HCT116 (cell line): ENCODE measurements around the gene IL22RA1. TPM values are rescaled to one million over a fixed set of nuclear protein-coding genes. Genes with fewer than 3 reads are reported as not detected.

Experiments used
- ATAC-seq: fragments of 200-7000 bp; cut with Tn5 transposase; 2 replicates; pipeline ENCODE4 v1.9.1; 2020; ENCODE audit warnings: mild to moderate bottlenecking, moderate library complexity
- BruUV-seq: library from RNA; stranded (reverse); fragments of 400-500 nt; replicated peaks from 2 replicates; lab custom pipeline; 2021; lab: Mats Ljungman, UMichigan
- CTCF ChIA-PET: fragments of 300-600 bp; sonication (Branson Sonifier 250); formaldehyde crosslinking; loops from one replicate; lab custom pipeline; 2021; ENCODE audit warnings: antibody characterized with exemption; lab: Charles Lee
- POLR2A ChIA-PET: fragments of 300-600, 350-600 bp; sonication (Branson Sonifier 250); formaldehyde crosslinking; loops from one replicate; lab custom pipeline; 2021; ENCODE audit warnings: antibody characterized with exemption; lab: Charles Lee
- RAD21 ChIA-PET, 2 experiments: fragments of 300-600 bp; sonication (Branson Sonifier 250); formaldehyde crosslinking; loops; one replicate each; lab custom pipeline; 2023; ENCODE audit warnings: low total read pairs in 2 of 2; ENCODE audit not compliant: uncharacterized antibody in 2 of 2, unreplicated experiment in 2 of 2, low non-redundant PET in 1 of 2; lab: Charles Lee
- DNase-seq: peaks from one replicate; pipeline ENCODE4 v3.0.0-alpha.2; 2010; ENCODE audit warnings: low read depth, low spot score
- H2AFZ ChIP-seq: fragments of 200-600 bp; shearing (Covaris generic), sonication (generic); 2 replicates; pipeline ENCODE4 v1.6.1; 2017; ENCODE audit warnings: low read depth, mixed run types, mixed read lengths, antibody characterized with exemption, low read length; ENCODE audit not compliant: poor library complexity, severe bottlenecking
- H3K27ac ChIP-seq: 2 replicates; pipeline ENCODE4 v1.5.1; 2012; ENCODE audit warnings: low read depth, low read length
- H3K27me3 ChIP-seq: fragments of 200-600 bp; sonication (generic); 2 replicates; pipeline ENCODE4 v1.6.1; 2016; ENCODE audit warnings: mixed run types, low read length, mixed read lengths; ENCODE audit not compliant: insufficient read depth
- H3K36me3 ChIP-seq, 2 experiments: fragments of 200-500 bp in 1 of 2; fragments of 200-600 bp in 1 of 2; sonication (Bioruptor generic) in 1 of 2; sonication (generic) in 1 of 2; 2 replicates each; pipeline versions ENCODE4 v1.5.1 to v1.6.1; 2014 to 2016; ENCODE audit warnings: low read length in 2 of 2, inconsistent platforms in 1 of 2, mixed read lengths in 1 of 2, mixed run types in 1 of 2; ENCODE audit not compliant: insufficient read depth in 2 of 2, control insufficient read depth in 1 of 2
- H3K4me1 ChIP-seq, 2 experiments: fragments of 200-600 bp in 1 of 2; sonication (generic) in 1 of 2; 2 replicates each; pipeline versions ENCODE4 v1.5.1 to v1.6.1; 2012 to 2017; ENCODE audit warnings: low read length in 2 of 2, inconsistent platforms in 1 of 2, mild to moderate bottlenecking in 1 of 2, mixed read lengths in 1 of 2, mixed run types in 1 of 2, moderate library complexity in 1 of 2; ENCODE audit not compliant: insufficient read depth in 2 of 2, control insufficient read depth in 1 of 2
- H3K4me2 ChIP-seq: fragments of 200-600 bp; sonication (generic); 2 replicates; pipeline ENCODE4 v1.6.1; 2017; ENCODE audit warnings: mixed run types, low read length, mixed read lengths
- H3K4me3 ChIP-seq, 2 experiments: fragments of 200-600 bp in 1 of 2; sonication (generic) in 1 of 2; replicated peaks in 1 of 2; 2 replicates each; pipeline ENCODE4 v1.5.1; 2011 to 2016; ENCODE audit warnings: low read length in 2 of 2, control low read depth in 1 of 2, low read depth in 1 of 2, mild to moderate bottlenecking in 1 of 2, mixed read lengths in 1 of 2, mixed run types in 1 of 2
- H3K79me2 ChIP-seq: fragments of 200-600 bp; sonication (generic); 2 replicates; pipeline ENCODE4 v1.6.1; 2017; ENCODE audit warnings: mild to moderate bottlenecking, mixed run types, low read length, moderate library complexity, mixed read lengths; ENCODE audit not compliant: insufficient read depth
- H3K9ac ChIP-seq: fragments of 200-600 bp; sonication (generic); 2 replicates; pipeline ENCODE4 v1.6.1; 2016; ENCODE audit warnings: low read length, mixed read lengths
- H3K9me2 ChIP-seq: fragments of 200-600 bp; sonication (generic), shearing (Covaris generic); 2 replicates; pipeline ENCODE4 v1.6.1; 2017; ENCODE audit warnings: mixed run types, mild to moderate bottlenecking, moderate library complexity; ENCODE audit not compliant: insufficient read depth
- H3K9me3 ChIP-seq, 2 experiments: fragments of 200-500 bp in 1 of 2; fragments of 200-600 bp in 1 of 2; sonication (Bioruptor generic) in 1 of 2; sonication (generic) in 1 of 2; 2 replicates each; pipeline ENCODE4 v1.6.1; 2014 to 2017; ENCODE audit warnings: low read length in 2 of 2, mixed read lengths in 2 of 2, inconsistent platforms in 1 of 2, low read depth in 1 of 2, mild to moderate bottlenecking in 1 of 2, mixed run types in 1 of 2, moderate library complexity in 1 of 2; ENCODE audit not compliant: control insufficient read depth in 1 of 2, insufficient read depth in 1 of 2
- H4K20me1 ChIP-seq: fragments of 200-600 bp; sonication (generic), shearing (Covaris generic); 2 replicates; pipeline ENCODE4 v1.6.1; 2017; ENCODE audit warnings: mixed run types, mild to moderate bottlenecking, moderate library complexity; ENCODE audit not compliant: insufficient read depth
- FOSL1 ChIP-seq: IDR thresholded peaks from 2 replicates; pipeline ENCODE4 v1.6.1; 2012; ENCODE audit warnings: low read depth
- JUND ChIP-seq: IDR thresholded peaks from 2 replicates; pipeline ENCODE4 v1.6.1; 2012
- POLR2A ChIP-seq: IDR thresholded peaks from 2 replicates; pipeline ENCODE4 v1.7.0; 2011; ENCODE audit warnings: borderline replicate concordance; ENCODE audit not compliant: insufficient read depth, insufficient read length; ENCODE audit errors: extremely low read depth
- SRF ChIP-seq: IDR thresholded peaks from 2 replicates; pipeline ENCODE4 v1.6.1; 2012; ENCODE audit warnings: low read depth
- YY1 ChIP-seq: IDR thresholded peaks from 2 replicates; pipeline ENCODE4 v1.6.1; 2011; ENCODE audit warnings: low read length, low read depth, moderate library complexity, mild to moderate bottlenecking; ENCODE audit not compliant: insufficient replicate concordance; ENCODE audit errors: extremely low read depth
- intact Hi-C: fragments of 100-400 bp; cut with micrococcal nuclease; formaldehyde crosslinking; loops from 2 replicates; pipeline ENCODE4 v1.10.0; 2022
- total RNA-seq: library from RNA; stranded (reverse); gene quantifications from one replicate; pipeline ENCODE4 v1.2.1, GENCODE V29; 2021; ENCODE audit not compliant: unreplicated experiment
- TF ChIP-seq, protein P1 (sequence below): IDR thresholded peaks from 2 replicates; pipeline ENCODE4 v1.6.1; 2012

IL22RA1 gene
- total RNA-seq, 1 experiment from 2014 or later = 2.1 TPM

DNA sequence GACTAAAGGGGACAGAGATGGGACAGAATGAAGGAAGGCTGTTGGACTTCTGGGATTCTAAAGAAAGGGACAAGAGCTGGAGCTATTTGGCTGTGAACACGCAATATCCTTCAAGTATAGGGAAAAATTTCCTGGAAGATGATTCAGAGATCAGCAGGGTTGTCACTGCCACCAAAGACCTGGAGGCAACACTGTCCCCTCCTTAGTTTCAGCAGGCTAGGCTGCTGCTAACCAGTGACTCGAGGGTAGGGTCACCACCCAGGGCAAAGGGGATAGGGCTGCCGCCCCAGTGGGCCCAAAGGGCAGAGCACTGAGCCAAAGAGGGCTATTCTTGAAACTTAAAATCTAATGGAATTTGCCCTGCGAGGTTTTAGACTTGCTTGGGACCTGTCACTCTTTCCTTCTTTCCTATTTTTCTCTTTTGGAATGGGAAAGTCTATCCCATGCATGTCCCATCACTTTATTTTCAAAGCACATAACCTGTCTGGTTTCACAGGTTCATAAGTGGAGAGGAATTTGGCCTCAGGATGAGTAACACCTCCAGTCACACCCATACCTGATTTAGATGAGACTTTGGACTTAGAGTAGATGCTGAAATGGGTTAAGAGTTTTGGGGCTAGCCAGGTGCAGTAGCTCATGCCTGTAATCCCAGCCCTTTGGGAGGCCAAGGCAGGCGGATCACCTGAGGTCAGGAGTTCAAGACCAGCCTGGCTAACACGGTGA, 32.3 kb upstream of the IL22RA1 start:
- H4K20me1 ChIP-seq = no peaks in the 10 kb centered on the region
- ATAC-seq (peak; percentile 70), DNase-seq (no peak)
- peaks cover 10 to 18% of the 10 kb centered on the region in 2 experiments for H3K4me1 ChIP-seq
- H3K4me3 ChIP-seq = peak overlapping the region in 1 of 2 experiments; percentile 12; a peak in 1 of 4 replicates
- no peaks in the 10 kb centered on the region for H3K27me3 ChIP-seq
- RAD21 ChIA-PET = no interaction called here
- no peak overlapping the region for H3K9ac ChIP-seq
- no peaks in the 10 kb centered on the region for H3K36me3 ChIP-seq
- POLR2A ChIA-PET = no interaction called here
- H3K9me3 ChIP-seq = no peaks in the 10 kb centered on the region
- 0 out of 2 replicates have a peak, but pooled peaks cover 9% of the 10 kb centered on the region for H3K79me2 ChIP-seq
- H3K9me2 ChIP-seq = no peaks in the 10 kb centered on the region
- peak overlapping the region; percentile 63 for H3K4me2 ChIP-seq
- CTCF ChIA-PET = interaction anchor here (0.6 to 2.2 kb wide), 2 partner anchors 12 to 25 kb away, joined by 3 to 5 read pairs; no protein-coding TSS in a partner anchor
- no TSS peak for BruUV-seq
- intact Hi-C loops = no loop called here
- no peak overlapping the region for H2AFZ ChIP-seq
- TF ChIP-seq JUND = 0 out of 2 replicates have a peak, but pooled peaks have one; percentile 23
- TF ChIP-seq, protein P1, sequence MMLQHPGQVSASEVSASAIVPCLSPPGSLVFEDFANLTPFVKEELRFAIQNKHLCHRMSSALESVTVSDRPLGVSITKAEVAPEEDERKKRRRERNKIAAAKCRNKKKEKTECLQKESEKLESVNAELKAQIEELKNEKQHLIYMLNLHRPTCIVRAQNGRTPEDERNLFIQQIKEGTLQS = no peak
- TF ChIP-seq SRF = no peak
- peak; percentile 40; the same call in 1 of the 2 replicates for TF ChIP-seq FOSL1
- TF ChIP-seq YY1 = no peak
- H3K27ac ChIP-seq = no peak overlapping the region

DNA sequence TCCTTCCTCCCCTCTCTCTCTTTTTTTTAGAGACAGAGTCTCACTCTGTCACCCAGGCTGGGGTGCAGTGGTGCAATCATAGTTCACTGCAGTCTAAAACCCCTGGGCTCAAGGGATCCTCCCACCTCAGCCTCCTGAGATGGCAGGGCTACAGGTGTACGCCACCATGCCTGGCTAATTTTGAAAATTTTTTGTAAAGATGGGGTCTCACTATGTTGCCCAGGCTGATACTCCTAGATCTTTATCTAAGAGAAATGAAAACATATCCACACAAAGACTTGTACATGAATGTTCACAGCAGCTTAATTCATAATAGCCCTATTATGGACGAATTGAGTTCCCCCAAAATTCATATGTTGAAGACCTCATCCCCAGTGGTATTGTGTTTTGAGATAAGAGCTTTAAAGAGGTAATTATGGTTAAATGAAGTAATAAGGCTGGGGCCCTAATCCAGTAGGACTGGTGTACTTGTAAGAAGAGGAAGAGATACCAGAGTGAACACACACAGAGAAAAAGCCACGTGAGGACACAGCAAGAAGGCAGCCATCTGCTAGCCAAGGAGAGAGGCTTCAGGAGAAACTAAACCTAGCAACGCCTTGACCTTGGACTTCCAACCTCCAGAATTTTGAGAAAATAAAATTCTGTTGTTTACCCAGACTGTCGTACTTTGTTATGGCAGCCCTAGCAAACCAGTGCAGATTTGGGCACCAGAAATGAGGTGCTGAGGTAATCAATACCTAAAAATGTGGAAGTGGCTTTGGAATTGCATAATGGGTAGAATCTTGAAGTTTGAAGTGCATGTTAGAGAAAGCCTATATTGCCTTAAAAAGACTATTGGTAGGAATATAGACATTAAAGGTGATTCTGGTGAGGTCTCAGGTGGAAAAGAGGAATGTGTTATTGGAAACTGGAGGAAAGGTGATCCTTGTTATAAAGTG, 31.0 kb upstream of the IL22RA1 start:
- RAD21 ChIA-PET = no interaction called here
- H3K4me2 ChIP-seq = no peak overlapping the region
- H3K9me3 ChIP-seq = no peaks in the 10 kb centered on the region
- H3K4me1 ChIP-seq = peaks cover 10 to 18% of the 10 kb centered on the region in 2 experiments
- H3K9me2 ChIP-seq = no peaks in the 10 kb centered on the region
- H4K20me1 ChIP-seq = no peaks in the 10 kb centered on the region
- 0 out of 2 replicates have a peak, but pooled peaks cover 9% of the 10 kb centered on the region for H3K79me2 ChIP-seq
- no peak for TF ChIP-seq POLR2A
- no peak for ATAC-seq
- intact Hi-C loops = no loop called here
- no peak overlapping the region for H3K4me3 ChIP-seq
- no peaks in the 10 kb centered on the region for H3K36me3 ChIP-seq
- POLR2A ChIA-PET = no interaction called here
- H3K9ac ChIP-seq = no peak overlapping the region
- no peak overlapping the region for H2AFZ ChIP-seq
- no peaks in the 10 kb centered on the region for H3K27me3 ChIP-seq
- H3K27ac ChIP-seq = no peak overlapping the region
- CTCF ChIA-PET = interaction anchor here (2.2 kb wide), 1 partner anchor 23 kb away, joined by 5 read pairs; no protein-coding TSS in a partner anchor
- no peak for DNase-seq
- no TSS peak for BruUV-seq
